Measurements from ENCODE around the gene HDAC4. TPM values are rescaled to one million over a fixed set of nuclear protein-coding genes. Genes with fewer than 3 reads are reported as not detected.

The HDAC4 gene
- total and polyA plus RNA-seq, 2 experiments from 2014 or later, result 9.3 to 10.8 TPM

GRCh38 chr2:239112127-239112774 is 288.6 kb downstream of the HDAC4 start:
- no peak overlapping the region for H3K4me3 ChIP-seq
- no peaks in the 10 kb centered on the region for H3K79me2 ChIP-seq
- no peaks in the 10 kb centered on the region for H3K9me2 ChIP-seq (replicated peaks; ENCODE audit: insufficient read depth)
- H3K36me3 ChIP-seq (replicated peaks; ENCODE audit: insufficient read depth, low read depth), result no peaks in the 10 kb centered on the region
- 94% methylated on average over 14 of the region's 14 CpGs for WGBS (ENCODE audit: low lambda C conversion rate, missing lambda C conversion rate)
- no peak overlapping the region for H3K4me2 ChIP-seq
- peaks cover 24% of the 10 kb centered on the region for H3K4me1 ChIP-seq (ENCODE audit: insufficient read depth)
- TF ChIP-seq EZH2phosphoT487 (IDR thresholded peaks at IDR 0.05; ENCODE audit: low read depth, severe bottlenecking, unreplicated experiment) (no peak), EZH2 (IDR thresholded peaks at IDR 0.05; ENCODE audit: borderline replicate concordance) (no peak), CTCF (IDR thresholded peaks at IDR 0.05; ENCODE audit: poor library complexity) (no peak)
- no peak for DNase-seq (ENCODE audit: low spot score)
- H3K9me3 ChIP-seq (ENCODE audit: low read depth), result no peaks in the 10 kb centered on the region
- H3K27ac ChIP-seq, result no peak overlapping the region
- no peak overlapping the region for H2AFZ ChIP-seq
- H3K27me3 ChIP-seq, result no peaks in the 10 kb centered on the region
- peaks cover 3% of the 10 kb centered on the region for H4K20me1 ChIP-seq (ENCODE audit: insufficient read depth, poor library complexity, severe bottlenecking)

- Histone ChIP-seq H3K4me1 (ENCODE audit: insufficient read depth) (peaks cover 24% of the 10 kb centered on the region), H3K27ac (no peak overlapping the region), H3K36me3 (replicated peaks; ENCODE audit: insufficient read depth, low read depth) (no peaks in the 10 kb centered on the region), H3K27me3 (no peaks in the 10 kb centered on the region), H3K9me2 (replicated peaks; ENCODE audit: insufficient read depth) (no peaks in the 10 kb centered on the region), H3K4me2 (no peak overlapping the region), H3K79me2 (no peaks in the 10 kb centered on the region), H2AFZ (no peak overlapping the region), H3K4me3 (no peak overlapping the region), H3K9me3 (ENCODE audit: low read depth) (no peaks in the 10 kb centered on the region), H4K20me1 (ENCODE audit: insufficient read depth, poor library complexity, severe bottlenecking) (peaks cover 3% of the 10 kb centered on the region)
- no peak for DNase-seq (ENCODE audit: low spot score)
- no peak for TF ChIP-seq EZH2 (IDR thresholded peaks at IDR 0.05; ENCODE audit: borderline replicate concordance)
- TF ChIP-seq EZH2phosphoT487 (IDR thresholded peaks at IDR 0.05; ENCODE audit: low read depth, severe bottlenecking, unreplicated experiment), result no peak
- TF ChIP-seq CTCF (IDR thresholded peaks at IDR 0.05; ENCODE audit: poor library complexity), result no peak
- 96% methylated on average over 29 of the region's 36 CpGs for WGBS (ENCODE audit: low lambda C conversion rate, missing lambda C conversion rate)
These were observed 289.3 kb downstream of the HDAC4 start for GRCh38 chr2:239111401-239112100.

GRCh38 chr2:239110595-239111048 is 290.2 kb downstream of the HDAC4 start:
- 82% methylated on average over 14 of the region's 14 CpGs for WGBS (ENCODE audit: low lambda C conversion rate, missing lambda C conversion rate)
- no peaks in the 10 kb centered on the region for H3K9me2 ChIP-seq (replicated peaks; ENCODE audit: insufficient read depth)
- H4K20me1 ChIP-seq (ENCODE audit: insufficient read depth, poor library complexity, severe bottlenecking), result peaks cover 3% of the 10 kb centered on the region
- H3K9me3 ChIP-seq (ENCODE audit: low read depth), result no peaks in the 10 kb centered on the region
- H2AFZ ChIP-seq, result no peak overlapping the region
- DNase-seq (ENCODE audit: low spot score), result no peak
- no peaks in the 10 kb centered on the region for H3K36me3 ChIP-seq (replicated peaks; ENCODE audit: insufficient read depth, low read depth)
- no peaks in the 10 kb centered on the region for H3K79me2 ChIP-seq
- no peaks in the 10 kb centered on the region for H3K27me3 ChIP-seq
- H3K27ac ChIP-seq, result no peak overlapping the region
- TF ChIP-seq EZH2phosphoT487 (IDR thresholded peaks at IDR 0.05; ENCODE audit: low read depth, severe bottlenecking, unreplicated experiment) (no peak), EZH2 (IDR thresholded peaks at IDR 0.05; ENCODE audit: borderline replicate concordance) (no peak), CTCF (IDR thresholded peaks at IDR 0.05; ENCODE audit: poor library complexity) (no peak)
- peaks cover 24% of the 10 kb centered on the region for H3K4me1 ChIP-seq (ENCODE audit: insufficient read depth)
- H3K4me3 ChIP-seq, result no peak overlapping the region
- H3K4me2 ChIP-seq, result no peak overlapping the region
